GM19043 (cell line): ENCODE measurements around the gene ETS1.

ENCODE experiments used
- ATAC-seq: cut with Tn5 transposase; IDR thresholded peaks from one replicate; pipeline ENCODE4 v1.9.1; 2021; ENCODE audit warnings: low read depth; ENCODE audit not compliant: unreplicated experiment

Gene ETS1

DNA sequence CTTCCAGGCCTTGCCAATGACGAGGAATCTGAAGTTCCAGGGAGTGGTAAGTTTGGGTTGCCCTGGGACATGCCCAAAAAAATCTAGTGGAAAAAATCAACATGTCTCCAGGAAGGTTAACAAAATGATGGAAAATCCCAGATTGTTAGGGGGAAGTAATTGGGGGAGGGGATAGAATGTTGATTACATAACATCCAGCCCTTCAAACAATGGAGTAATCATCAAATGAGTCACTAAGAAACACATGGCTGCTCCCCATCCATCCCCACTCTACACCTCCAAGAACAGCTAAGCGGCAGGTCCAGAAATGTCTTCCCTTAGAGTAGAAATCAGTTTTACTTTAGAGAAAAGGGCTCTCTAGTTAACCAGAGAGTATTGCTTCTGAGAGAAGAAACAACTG, 94.9 kb downstream of the ETS1 start:
- no peak for ATAC-seq

DNA sequence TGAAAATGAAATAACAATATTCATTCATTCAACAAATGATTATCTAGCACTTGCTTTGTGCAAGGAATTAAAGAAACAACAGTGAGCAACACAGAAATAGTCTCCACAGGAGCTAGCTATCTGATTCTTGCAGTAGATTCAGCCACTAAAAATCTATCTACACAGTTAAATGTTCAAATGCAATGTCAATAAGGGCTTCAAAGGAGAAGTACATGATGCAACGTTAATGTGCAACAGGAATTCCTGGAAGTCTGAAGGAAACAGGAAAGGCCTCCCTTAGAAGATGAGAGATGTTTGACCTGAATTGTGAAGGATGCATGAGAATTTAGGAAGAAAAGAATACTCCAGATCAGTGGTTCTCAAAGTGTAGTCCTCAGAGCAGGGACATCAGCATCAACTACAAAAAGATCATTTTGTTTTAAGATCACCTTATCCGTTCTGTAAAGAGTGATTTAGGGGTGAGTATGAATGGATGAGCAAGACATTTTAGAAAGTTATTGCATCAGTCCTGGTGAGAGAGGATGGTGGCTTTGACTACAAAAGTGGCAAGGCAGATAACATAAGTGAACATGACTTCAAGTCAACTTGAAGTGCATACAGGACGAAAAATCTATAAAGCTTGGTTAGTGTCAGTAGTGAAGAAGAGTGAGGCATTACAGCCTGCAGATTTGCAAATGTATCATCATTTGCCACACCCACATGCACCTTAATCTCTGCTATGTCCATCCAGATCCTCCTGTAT, 96.0 kb downstream of the ETS1 start:
- no peak for ATAC-seq

DNA sequence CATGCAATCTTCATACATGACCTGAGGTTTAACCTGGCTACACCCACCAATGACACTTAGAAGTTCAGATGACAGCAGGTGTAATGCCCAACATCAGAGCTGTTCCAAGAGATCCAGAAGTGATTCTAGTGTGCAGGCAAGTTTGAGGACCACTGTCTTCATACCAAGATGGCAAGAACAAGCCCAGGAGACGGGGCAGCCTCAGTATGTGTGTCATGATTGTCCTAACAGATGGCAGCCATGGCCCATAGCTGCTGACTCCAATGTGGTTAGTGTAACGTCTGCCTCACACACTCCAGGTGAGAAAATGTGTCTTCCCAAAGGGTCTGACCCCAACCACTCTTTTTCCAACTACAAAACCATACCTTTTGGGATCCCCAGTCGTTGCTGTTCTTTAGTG, 97.3 kb downstream of the ETS1 start:
- ATAC-seq = no peak

DNA sequence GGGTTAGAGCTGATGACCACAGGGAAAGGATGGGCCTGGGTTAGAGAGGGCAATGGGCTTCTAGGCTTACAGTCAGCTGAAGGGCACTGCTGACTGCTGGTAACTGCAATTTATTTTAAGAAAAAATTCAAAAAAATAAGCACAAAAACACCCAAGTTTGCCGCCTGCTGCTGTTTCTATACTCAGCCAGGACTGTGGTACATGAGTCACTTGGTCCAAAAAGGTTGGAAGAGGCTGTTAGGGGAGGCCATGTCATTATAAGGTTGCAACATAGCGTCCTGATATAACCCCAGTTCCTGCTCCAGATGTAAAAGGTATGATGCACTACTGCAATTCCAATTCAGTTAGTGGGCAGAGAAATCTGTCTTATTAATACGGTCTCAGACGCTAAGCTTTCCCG, 98.9 kb downstream of the ETS1 start:
- ATAC-seq = no peak

DNA sequence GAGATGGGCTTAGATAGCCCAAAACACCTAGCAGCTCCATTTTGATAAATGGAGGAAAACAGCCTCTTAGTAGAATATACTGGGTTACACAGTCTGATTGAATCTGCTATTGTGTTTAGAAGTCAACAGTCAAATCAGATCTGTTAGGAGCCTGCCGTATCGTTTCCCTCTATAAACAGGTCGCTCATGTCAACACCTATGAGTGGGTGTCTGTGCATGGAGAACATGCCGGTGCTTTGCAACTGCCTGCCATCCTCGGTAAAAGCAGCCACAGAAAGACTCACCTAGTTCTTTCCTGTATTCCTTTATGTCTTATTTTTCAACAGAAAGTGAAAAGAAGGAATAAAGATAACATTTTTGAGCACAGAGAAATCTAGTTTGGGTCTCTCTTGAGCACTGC, 99.4 kb downstream of the ETS1 start:
- no peak for ATAC-seq

GRCh38 chr11:128484172-128484571, 103.2 kb downstream of the ETS1 start:
- ATAC-seq = no peak

- peak; percentile 69 for ATAC-seq
Measured at GRCh38 chr11:128483211-128483788, 104.1 kb downstream of the ETS1 start.

GRCh38 chr11:128482512-128483191, 104.7 kb downstream of the ETS1 start:
- peak; percentile 31 for ATAC-seq

DNA sequence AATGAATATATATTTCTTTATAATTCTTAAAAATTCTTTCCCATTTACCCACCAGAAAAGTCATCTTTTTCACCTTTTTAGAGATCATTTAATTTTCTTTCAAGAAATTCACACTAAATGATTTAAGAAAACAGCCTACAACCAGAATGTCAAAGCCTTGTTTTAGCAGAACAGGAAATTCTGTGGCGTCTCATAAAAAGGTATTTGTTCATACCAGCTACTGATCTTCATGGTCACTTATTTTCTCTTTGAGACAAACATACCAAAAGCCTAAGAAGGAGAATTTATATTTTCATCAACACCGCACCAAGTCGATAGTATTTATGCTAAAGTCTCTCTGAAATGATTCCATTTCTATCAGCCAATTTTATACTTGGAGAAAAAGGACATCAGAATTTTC, 105.3 kb downstream of the ETS1 start:
- no peak for ATAC-seq

GRCh38 chr11:128481135-128481534, 106.2 kb downstream of the ETS1 start:
- no peak for ATAC-seq

DNA sequence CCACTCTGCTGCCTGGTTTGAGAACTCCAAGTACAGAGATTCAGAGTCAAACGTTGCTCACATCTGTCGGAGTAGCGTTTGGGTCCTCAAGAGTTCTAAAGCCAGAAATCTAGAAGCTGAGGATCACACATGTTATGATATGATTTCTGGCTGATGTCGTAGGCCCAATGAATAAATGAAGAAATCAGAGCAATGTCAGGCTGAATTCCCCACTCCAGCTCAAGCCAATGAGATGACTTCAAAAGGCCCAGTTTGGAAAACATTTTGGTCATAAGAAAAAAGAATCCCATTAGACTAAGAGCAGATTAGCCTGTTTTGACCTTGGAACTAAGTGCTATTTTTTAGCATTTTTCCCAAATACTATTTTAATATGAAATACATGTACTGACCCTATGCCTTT, 106.7 kb downstream of the ETS1 start:
- no peak for ATAC-seq

GRCh38 chr11:128480066-128480465, 107.3 kb downstream of the ETS1 start:
- no peak for ATAC-seq

DNA sequence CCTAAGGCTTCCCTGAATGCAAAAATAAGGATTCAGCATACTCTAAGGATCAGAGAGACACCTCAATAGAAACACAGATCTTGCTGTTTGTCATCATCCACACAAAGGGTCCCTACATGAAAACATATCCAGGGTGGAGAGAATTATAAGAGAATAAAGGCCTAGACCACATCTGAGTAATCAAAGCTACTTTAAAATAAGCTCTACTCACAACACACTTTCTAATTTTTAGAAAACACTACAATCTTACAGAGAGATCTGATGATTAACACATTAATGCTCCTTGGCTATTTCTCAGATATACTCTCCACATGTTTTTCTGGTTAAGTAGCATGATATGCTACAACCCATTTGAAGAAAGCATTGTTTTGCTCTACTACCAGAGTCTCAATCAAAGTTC, 108.2 kb downstream of the ETS1 start:
- ATAC-seq = no peak

- no peak for ATAC-seq
Measured at GRCh38 chr11:128478305-128478704, 109.1 kb downstream of the ETS1 start.

DNA sequence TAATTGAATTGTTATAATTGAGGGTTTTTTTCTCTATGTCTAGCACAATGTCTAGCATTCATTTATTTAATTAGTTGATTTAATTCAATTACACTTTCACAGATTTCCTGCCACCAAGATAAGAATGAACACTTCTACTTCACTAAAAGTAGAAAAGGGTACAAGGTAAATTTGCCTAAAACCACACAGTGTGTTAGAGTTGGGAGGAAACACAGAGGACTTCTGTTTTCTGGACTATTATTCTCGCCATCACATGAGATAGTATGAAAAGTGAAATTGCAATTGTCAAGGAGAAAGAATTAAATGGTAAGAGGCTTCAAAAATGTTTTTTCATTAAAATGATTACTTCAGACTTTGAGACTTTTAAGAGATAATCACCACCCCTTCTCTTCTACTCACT, 109.5 kb downstream of the ETS1 start:
- no peak for ATAC-seq

DNA sequence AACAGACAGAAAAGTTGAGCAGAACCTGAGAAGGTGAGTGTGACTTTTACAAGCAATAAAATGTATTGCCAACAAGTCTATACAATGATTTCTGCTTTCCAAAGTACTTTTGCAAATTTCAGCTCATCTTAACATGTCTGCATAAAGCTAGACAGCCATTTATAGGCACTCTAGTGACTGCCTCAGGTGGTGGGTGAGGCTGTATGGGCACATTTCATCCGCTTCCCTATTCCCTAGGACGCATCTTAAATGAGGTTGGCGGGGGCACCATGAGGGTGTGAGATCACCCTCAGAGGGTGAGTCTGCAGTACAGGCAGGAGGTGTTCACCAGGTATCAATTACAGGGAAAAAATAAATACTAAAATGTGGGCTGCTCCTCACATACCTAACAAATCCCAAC, 110.1 kb downstream of the ETS1 start:
- ATAC-seq = no peak

- ATAC-seq = no peak
Measured at GRCh38 chr11:128476729-128477128, 110.6 kb downstream of the ETS1 start.

DNA sequence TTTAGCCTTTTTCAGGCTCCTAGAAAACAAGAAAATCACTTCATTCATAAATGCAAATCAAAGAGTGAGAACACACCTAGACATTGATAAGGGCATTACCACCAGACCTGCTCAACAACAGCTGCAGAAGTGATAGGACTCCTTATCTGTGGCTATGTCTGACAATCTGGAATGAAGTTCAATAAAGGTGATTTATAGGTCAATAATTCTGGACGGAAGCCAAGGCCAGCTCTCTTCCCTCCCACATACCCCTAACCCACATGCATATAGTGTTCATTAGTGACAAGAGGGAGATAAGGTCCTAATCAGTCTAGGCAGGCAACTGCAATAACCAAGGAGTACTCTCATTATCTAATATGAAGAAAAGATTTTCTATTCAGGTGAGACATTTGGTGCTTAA, 111.3 kb downstream of the ETS1 start:
- ATAC-seq = no peak

GRCh38 chr11:128474036-128474874, 113.1 kb downstream of the ETS1 start:
- ATAC-seq = no peak

- no peak for ATAC-seq
Measured at GRCh38 chr11:128473636-128474035, 113.7 kb downstream of the ETS1 start.
